Brain microvascular endothelial cell (primary cell): Measurements from ENCODE around the gene PEX10.
A peak's percentile ranks its signal among the peaks of the same experiment; 100 is the strongest.

Source experiments
- DNase-seq: peaks from one replicate; pipeline ENCODE4 v3.0.0-alpha.2; 2020
- H3K27ac ChIP-seq: fragments of 250-450 bp; sonication (Bioruptor Pico); 2 replicates; pipeline ENCODE4 v1.5.1; 2020; ENCODE audit warnings: mild to moderate bottlenecking, moderate library complexity
- H3K27me3 ChIP-seq: fragments of 250-450 bp; sonication (Bioruptor Pico); replicated peaks from 2 replicates; pipeline ENCODE4 v1.5.1; 2020; ENCODE audit warnings: mild to moderate bottlenecking
- H3K36me3 ChIP-seq: fragments of 250-450 bp; sonication (Bioruptor Pico); replicated peaks from 2 replicates; pipeline ENCODE4 v1.5.1; 2020; ENCODE audit warnings: mild to moderate bottlenecking
- H3K4me3 ChIP-seq: 2 replicates; pipeline ENCODE4 v1.5.1; 2011; ENCODE audit warnings: low read depth, mild to moderate bottlenecking, control low read depth, low read length, moderate library complexity
- in situ Hi-C: cut with HindIII; loops from 2 replicates; pipeline ENCODE4 v1.10.0; 2017; ENCODE audit warnings: low sequenced_read_pairs, low pct_ligation_motif_present
- TF ChIP-seq, protein P1 (sequence below): IDR thresholded peaks from 2 replicates; pipeline ENCODE4 v1.5.1; 2011; ENCODE audit warnings: low read depth, mild to moderate bottlenecking, moderate library complexity, low read length, control low read depth, inconsistent platforms; ENCODE audit errors: missing control alignments

PEX10 gene

DNA sequence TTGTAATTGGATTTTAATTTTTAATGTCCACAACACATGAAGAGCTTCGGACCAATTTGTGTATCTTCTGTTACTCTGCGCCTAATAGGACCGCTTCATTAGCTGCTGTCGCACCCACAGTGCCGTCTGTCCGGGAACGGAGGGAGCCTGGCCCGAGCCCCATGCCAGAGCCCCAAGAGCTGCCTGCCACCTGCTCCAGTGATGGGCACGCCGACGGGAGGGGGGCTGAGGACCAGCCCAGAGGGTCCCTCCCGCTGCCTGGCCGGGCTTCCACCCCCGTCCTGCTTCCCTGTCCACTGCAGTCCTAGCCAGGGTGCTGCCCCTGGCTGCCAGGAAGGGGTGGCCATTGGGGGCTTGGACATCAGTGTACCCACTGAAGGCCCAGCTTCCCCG lies 33.5 kb upstream of the PEX10 start:
- Histone ChIP-seq H3K27me3 (no peaks in the 10 kb centered on the region), H3K36me3 (no peaks in the 10 kb centered on the region), H3K27ac (no peak overlapping the region), H3K4me3 (no peak overlapping the region)
- in situ Hi-C loops, result no loop called here
- TF ChIP-seq, protein P1, sequence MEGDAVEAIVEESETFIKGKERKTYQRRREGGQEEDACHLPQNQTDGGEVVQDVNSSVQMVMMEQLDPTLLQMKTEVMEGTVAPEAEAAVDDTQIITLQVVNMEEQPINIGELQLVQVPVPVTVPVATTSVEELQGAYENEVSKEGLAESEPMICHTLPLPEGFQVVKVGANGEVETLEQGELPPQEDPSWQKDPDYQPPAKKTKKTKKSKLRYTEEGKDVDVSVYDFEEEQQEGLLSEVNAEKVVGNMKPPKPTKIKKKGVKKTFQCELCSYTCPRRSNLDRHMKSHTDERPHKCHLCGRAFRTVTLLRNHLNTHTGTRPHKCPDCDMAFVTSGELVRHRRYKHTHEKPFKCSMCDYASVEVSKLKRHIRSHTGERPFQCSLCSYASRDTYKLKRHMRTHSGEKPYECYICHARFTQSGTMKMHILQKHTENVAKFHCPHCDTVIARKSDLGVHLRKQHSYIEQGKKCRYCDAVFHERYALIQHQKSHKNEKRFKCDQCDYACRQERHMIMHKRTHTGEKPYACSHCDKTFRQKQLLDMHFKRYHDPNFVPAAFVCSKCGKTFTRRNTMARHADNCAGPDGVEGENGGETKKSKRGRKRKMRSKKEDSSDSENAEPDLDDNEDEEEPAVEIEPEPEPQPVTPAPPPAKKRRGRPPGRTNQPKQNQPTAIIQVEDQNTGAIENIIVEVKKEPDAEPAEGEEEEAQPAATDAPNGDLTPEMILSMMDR, result no peak
- DNase-seq, result no peak

GRCh38 chr1:2445162-2445822 lies 32.9 kb upstream of the PEX10 start:
- no peak overlapping the region for H3K4me3 ChIP-seq
- no peak overlapping the region for H3K27ac ChIP-seq
- TF ChIP-seq, protein P1, result no peak
- DNase-seq, result no peak
- no peaks in the 10 kb centered on the region for H3K27me3 ChIP-seq
- no peaks in the 10 kb centered on the region for H3K36me3 ChIP-seq
- in situ Hi-C loops, result no loop called here

DNA sequence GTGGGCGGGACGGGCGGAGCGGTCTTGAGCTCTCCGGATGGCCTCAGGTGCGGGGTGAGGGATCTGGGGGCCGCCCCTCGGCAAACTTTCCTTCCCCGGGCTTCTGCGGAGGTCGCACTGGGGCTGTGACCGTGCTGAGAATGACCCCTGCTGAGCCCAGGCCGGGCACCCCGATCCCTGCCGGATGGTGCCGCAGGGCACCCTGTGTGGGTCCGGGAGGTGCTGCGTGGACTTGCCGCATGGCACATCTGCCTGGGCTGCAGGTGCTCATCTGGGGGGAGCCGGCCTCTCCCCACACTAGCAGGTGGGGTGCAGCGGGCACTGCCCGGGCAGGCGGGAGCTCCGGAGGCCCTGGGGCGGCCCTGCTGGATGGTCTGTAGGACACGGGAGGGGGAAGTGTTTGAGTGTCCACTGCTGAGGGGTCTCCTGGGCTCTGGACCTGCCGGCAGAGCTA lies 31.8 kb upstream of the PEX10 start:
- peak overlapping the region; percentile 36 for H3K4me3 ChIP-seq
- H3K27me3 ChIP-seq, result no peaks in the 10 kb centered on the region
- in situ Hi-C loops, result no loop called here
- H3K27ac ChIP-seq, result no peak overlapping the region
- TF ChIP-seq, protein P1, result no peak
- no peak for DNase-seq
- no peaks in the 10 kb centered on the region for H3K36me3 ChIP-seq

DNA sequence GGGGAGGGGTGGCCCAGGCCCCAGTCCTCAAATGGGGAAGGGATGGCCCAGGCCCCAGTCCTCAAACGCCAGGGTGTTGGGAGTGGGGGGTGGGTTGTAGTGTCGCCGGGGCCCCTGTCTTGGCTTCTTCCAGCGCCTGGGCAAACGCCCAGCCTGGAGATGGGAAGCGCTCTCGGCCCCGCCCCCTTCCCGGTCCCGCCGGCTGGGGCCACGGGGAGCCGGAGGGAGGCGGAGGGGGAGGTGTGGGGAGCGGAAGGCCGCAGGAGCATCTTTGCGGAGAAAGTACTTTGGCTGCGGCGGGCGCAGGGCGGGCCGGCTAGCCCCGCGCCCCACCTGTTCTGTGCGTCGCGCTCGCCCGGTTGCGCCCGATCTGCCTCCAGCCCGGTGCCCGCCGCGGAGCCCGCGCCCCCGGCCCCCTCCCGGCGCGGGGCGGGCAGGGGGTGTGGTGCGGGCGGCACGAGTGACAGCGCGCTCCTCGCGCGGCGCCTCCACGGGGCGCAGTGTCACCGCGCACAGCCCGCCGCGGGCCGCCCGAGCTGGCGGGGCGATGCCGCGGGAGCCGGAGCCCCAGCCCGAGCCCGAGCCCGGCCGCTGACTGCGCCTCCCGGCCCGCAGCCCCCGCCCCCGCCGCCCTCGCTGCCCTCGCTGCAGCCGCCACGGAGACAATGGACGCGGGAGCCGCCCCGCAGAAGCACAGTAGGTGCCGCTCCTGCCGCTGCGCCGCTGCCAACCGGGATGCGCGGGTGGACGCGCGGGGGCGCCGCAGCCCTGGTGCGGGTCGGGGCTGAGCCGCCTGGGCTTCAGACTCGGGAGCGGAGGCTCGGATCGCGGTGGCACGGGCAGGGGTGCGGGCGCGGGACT lies 31.1 kb upstream of the PEX10 start:
- H3K4me3 ChIP-seq, result peak overlapping the region; percentile 36
- DNase-seq, result no peak
- no peaks in the 10 kb centered on the region for H3K27me3 ChIP-seq
- TF ChIP-seq, protein P1, result peak; percentile 27
- in situ Hi-C loops, result no loop called here
- H3K27ac ChIP-seq, result no peak overlapping the region
- H3K36me3 ChIP-seq, result no peaks in the 10 kb centered on the region

GRCh38 chr1:2442661-2443060 lies 30.3 kb upstream of the PEX10 start:
- TF ChIP-seq, protein P1, result no peak
- in situ Hi-C loops, result no loop called here
- H3K36me3 ChIP-seq, result no peaks in the 10 kb centered on the region
- DNase-seq, result no peak
- no peak overlapping the region for H3K4me3 ChIP-seq
- no peak overlapping the region for H3K27ac ChIP-seq
- H3K27me3 ChIP-seq, result no peaks in the 10 kb centered on the region
